ENCODE measurements around the gene STX8. TPM values are rescaled to one million over a fixed set of nuclear protein-coding genes. Genes with fewer than 3 reads are reported as not detected.

The STX8 gene
- total and polyA plus RNA-seq, 4 donors = 14.7 to 39.5 (median 28.7) TPM

DNA sequence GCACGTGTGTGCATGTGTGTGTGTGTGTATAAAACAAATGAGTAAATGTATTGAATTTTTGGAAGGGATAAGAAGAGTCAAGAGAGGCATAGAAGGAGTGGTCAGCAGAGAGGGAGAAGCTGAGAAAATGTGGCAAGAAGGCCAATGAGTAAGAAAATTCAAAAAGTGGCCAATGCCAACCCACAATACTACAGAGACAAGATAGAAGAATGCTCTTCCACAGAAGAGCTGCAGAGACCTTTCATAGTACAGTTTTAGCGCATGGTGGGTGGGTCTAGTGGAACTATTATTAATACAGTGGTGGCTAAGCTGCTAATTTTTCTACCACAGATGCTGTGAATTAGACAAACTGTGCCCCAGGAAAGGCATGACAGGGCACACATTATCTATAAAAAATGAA, 320.8 kb downstream of the STX8 start:
- Histone ChIP-seq H3K9me3 (ENCODE audit: control insufficient read depth in 4 of 4, low read length in 3 of 4) (no peaks in the 10 kb centered on the region), H3K9ac (ENCODE audit: low read depth in 1 of 2, low read length in 2 of 2) (no peak overlapping the region), H3K4me1 (ENCODE audit: control insufficient read depth in 4 of 4, insufficient read depth in 4 of 4, low read length in 3 of 4) (peaks cover 0 to 13% (median 6%) of the 10 kb centered on the region in 4 donors), H3K4me3 (ENCODE audit: low read depth in 1 of 3, low read length in 3 of 3) (no peak overlapping the region), H3K27me3 (ENCODE audit: control insufficient read depth in 4 of 4, insufficient read depth in 4 of 4, low read length in 3 of 4) (no peaks in the 10 kb centered on the region), H3K27ac (ENCODE audit: low read depth in 1 of 2, low read length in 2 of 2) (no peak overlapping the region), H3K36me3 (ENCODE audit: control insufficient read depth in 4 of 4, insufficient read depth in 3 of 4, low read depth in 1 of 4, low read length in 3 of 4) (no peaks in the 10 kb centered on the region)
- DNase-seq (ENCODE audit: low spot score) = no peak
- WGBS = 95% methylated on average over 2 of the region's 2 CpGs
- no peak for TF ChIP-seq TAF1 (conservative IDR thresholded peaks at IDR 0.05)
- no peak for TF ChIP-seq JUND (IDR thresholded peaks at IDR 0.05)
- TF ChIP-seq SP1 (IDR thresholded peaks at IDR 0.05) = no peak
- TF ChIP-seq, protein P1, sequence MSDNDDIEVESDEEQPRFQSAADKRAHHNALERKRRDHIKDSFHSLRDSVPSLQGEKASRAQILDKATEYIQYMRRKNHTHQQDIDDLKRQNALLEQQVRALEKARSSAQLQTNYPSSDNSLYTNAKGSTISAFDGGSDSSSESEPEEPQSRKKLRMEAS (IDR thresholded peaks at IDR 0.05) = no peak
- no peak for TF ChIP-seq HNF4A (conservative IDR thresholded peaks at IDR 0.05)
- no peak for TF ChIP-seq EGR1 (IDR thresholded peaks at IDR 0.05; ENCODE audit: low read depth in 2 of 2)
- TF ChIP-seq RXRA (IDR thresholded peaks at IDR 0.05) = no peak
- TF ChIP-seq, protein P2, sequence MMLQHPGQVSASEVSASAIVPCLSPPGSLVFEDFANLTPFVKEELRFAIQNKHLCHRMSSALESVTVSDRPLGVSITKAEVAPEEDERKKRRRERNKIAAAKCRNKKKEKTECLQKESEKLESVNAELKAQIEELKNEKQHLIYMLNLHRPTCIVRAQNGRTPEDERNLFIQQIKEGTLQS (IDR thresholded peaks at IDR 0.05) = no peak
- TF ChIP-seq FOXA2 (IDR thresholded peaks at IDR 0.05) = no peak
- TF ChIP-seq RAD21 (IDR thresholded peaks at IDR 0.05) = no peak
- no peak for TF ChIP-seq HNF4G (IDR thresholded peaks at IDR 0.05)
- no peak for TF ChIP-seq GABPA (IDR thresholded peaks at IDR 0.05 in 1 of 2, conservative IDR thresholded peaks at IDR 0.05 in 1 of 2)
- TF ChIP-seq YY1 (IDR thresholded peaks at IDR 0.05) = no peak
- TF ChIP-seq, protein P3, sequence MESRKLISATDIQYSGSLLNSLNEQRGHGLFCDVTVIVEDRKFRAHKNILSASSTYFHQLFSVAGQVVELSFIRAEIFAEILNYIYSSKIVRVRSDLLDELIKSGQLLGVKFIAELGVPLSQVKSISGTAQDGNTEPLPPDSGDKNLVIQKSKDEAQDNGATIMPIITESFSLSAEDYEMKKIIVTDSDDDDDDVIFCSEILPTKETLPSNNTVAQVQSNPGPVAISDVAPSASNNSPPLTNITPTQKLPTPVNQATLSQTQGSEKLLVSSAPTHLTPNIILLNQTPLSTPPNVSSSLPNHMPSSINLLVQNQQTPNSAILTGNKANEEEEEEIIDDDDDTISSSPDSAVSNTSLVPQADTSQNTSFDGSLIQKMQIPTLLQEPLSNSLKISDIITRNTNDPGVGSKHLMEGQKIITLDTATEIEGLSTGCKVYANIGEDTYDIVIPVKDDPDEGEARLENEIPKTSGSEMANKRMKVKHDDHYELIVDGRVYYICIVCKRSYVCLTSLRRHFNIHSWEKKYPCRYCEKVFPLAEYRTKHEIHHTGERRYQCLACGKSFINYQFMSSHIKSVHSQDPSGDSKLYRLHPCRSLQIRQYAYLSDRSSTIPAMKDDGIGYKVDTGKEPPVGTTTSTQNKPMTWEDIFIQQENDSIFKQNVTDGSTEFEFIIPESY (IDR thresholded peaks at IDR 0.05) = no peak
- TF ChIP-seq NR2F2 (IDR thresholded peaks at IDR 0.05) = no peak

DNA sequence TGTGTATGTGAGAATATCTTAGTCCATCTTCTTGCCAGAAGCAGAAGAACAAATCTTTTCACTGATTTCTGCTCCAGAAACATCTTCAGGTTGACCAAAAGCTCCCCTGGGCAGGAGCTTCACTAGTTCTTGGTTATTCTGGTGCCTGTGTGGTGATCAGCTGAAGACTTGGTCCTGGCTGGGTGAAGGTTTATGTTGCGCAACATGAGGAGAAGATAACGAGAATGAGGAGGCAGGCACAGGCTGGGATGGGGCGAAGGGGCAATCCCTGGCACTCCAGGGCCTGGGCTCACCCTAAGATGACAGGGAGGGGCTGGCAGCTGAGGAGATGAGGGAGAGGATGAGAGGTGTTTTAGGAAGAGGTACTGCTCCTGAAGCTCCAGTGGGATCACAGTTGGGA, 322.3 kb downstream of the STX8 start:
- DNase-seq (ENCODE audit: low spot score) = no peak
- no peak overlapping the region for H3K4me3 ChIP-seq (ENCODE audit: low read depth in 1 of 3, low read length in 3 of 3)
- H3K9me3 ChIP-seq (ENCODE audit: control insufficient read depth in 4 of 4, low read length in 3 of 4) = no peaks in the 10 kb centered on the region
- no peak overlapping the region for H3K9ac ChIP-seq (ENCODE audit: low read depth in 1 of 2, low read length in 2 of 2)
- H3K27me3 ChIP-seq (ENCODE audit: control insufficient read depth in 4 of 4, insufficient read depth in 4 of 4, low read length in 3 of 4) = no peaks in the 10 kb centered on the region
- H3K27ac ChIP-seq (ENCODE audit: low read depth in 1 of 2, low read length in 2 of 2) = no peak overlapping the region
- 76% methylated on average over 3 of the region's 3 CpGs for WGBS
- peaks cover 0 to 3% (median 0%) of the 10 kb centered on the region in 4 donors for H3K36me3 ChIP-seq (ENCODE audit: control insufficient read depth in 4 of 4, insufficient read depth in 3 of 4, low read depth in 1 of 4, low read length in 3 of 4)
- no peak for TF ChIP-seq NR2F2 (IDR thresholded peaks at IDR 0.05)
- TF ChIP-seq, protein P3 (IDR thresholded peaks at IDR 0.05) = no peak
- TF ChIP-seq GABPA (IDR thresholded peaks at IDR 0.05 in 1 of 2, conservative IDR thresholded peaks at IDR 0.05 in 1 of 2) = no peak
- TF ChIP-seq RAD21 (IDR thresholded peaks at IDR 0.05) = no peak
- TF ChIP-seq, protein P1 (IDR thresholded peaks at IDR 0.05) = no peak
- no peak for TF ChIP-seq HNF4G (IDR thresholded peaks at IDR 0.05)
- no peak for TF ChIP-seq YY1 (IDR thresholded peaks at IDR 0.05)
- no peak for TF ChIP-seq JUND (IDR thresholded peaks at IDR 0.05)
- H3K4me1 ChIP-seq (ENCODE audit: control insufficient read depth in 4 of 4, insufficient read depth in 4 of 4, low read length in 3 of 4) = peaks cover 0 to 6% (median 3%) of the 10 kb centered on the region in 4 donors

Data from liver (tissue), 9 donors.